ENCODE results near the gene SUPT5H.

- TF ChIP-seq, protein P1, sequence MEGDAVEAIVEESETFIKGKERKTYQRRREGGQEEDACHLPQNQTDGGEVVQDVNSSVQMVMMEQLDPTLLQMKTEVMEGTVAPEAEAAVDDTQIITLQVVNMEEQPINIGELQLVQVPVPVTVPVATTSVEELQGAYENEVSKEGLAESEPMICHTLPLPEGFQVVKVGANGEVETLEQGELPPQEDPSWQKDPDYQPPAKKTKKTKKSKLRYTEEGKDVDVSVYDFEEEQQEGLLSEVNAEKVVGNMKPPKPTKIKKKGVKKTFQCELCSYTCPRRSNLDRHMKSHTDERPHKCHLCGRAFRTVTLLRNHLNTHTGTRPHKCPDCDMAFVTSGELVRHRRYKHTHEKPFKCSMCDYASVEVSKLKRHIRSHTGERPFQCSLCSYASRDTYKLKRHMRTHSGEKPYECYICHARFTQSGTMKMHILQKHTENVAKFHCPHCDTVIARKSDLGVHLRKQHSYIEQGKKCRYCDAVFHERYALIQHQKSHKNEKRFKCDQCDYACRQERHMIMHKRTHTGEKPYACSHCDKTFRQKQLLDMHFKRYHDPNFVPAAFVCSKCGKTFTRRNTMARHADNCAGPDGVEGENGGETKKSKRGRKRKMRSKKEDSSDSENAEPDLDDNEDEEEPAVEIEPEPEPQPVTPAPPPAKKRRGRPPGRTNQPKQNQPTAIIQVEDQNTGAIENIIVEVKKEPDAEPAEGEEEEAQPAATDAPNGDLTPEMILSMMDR (IDR thresholded peaks at IDR 0.05) = no peak
- no peak for TF ChIP-seq POLR2A (IDR thresholded peaks at IDR 0.05)
Measured at GRCh38 chr19:39465956-39466747, 20.8 kb downstream of the SUPT5H start.

Data from ovary (tissue), 3 donors.